ENCODE results near the gene CD58.
A peak's percentile ranks its signal among the peaks of the same experiment; 100 is the strongest.

The CD58 gene

GRCh38 chr1:116510361-116510760 lies 60.5 kb downstream of the CD58 start:
- no peak for DNase-seq

- no peak for DNase-seq
Observed at GRCh38 chr1:116508984-116509980, 61.5 kb downstream of the CD58 start.

- DNase-seq = no peak
Observed at GRCh38 chr1:116508085-116508983, 62.5 kb downstream of the CD58 start.

- no peak for DNase-seq
Observed at GRCh38 chr1:116507631-116508030, 63.2 kb downstream of the CD58 start.

- no peak for DNase-seq
Observed at GRCh38 chr1:116506132-116507004, 64.5 kb downstream of the CD58 start.

GRCh38 chr1:116504308-116505156 lies 66.3 kb downstream of the CD58 start:
- DNase-seq = peak in 25 of 51 donors; percentile 13 to 58 (median 31)

GRCh38 chr1:116503546-116504307 lies 67.1 kb downstream of the CD58 start:
- no peak for DNase-seq

GRCh38 chr1:116502671-116503314 lies 68.0 kb downstream of the CD58 start:
- DNase-seq = no peak

GRCh38 chr1:116501870-116502244 lies 69.0 kb downstream of the CD58 start:
- DNase-seq = no peak

- DNase-seq = no peak
Observed at GRCh38 chr1:116501125-116501869, 69.5 kb downstream of the CD58 start.

- peak in 38 of 51 donors; percentile 14 to 83 (median 40) for DNase-seq
Observed at GRCh38 chr1:116498789-116499628, 71.8 kb downstream of the CD58 start.

GRCh38 chr1:116497656-116498055 lies 73.2 kb downstream of the CD58 start:
- DNase-seq = peak in 1 of 51 donors; percentile 23

GRCh38 chr1:116496898-116497297 lies 73.9 kb downstream of the CD58 start:
- no peak for DNase-seq

GRCh38 chr1:116496380-116496779 lies 74.4 kb downstream of the CD58 start:
- no peak for DNase-seq

- no peak for DNase-seq
Observed at GRCh38 chr1:116495535-116495934, 75.3 kb downstream of the CD58 start.

- no peak for DNase-seq
Observed at GRCh38 chr1:116494745-116495144, 76.1 kb downstream of the CD58 start.

- no peak for DNase-seq
Observed at GRCh38 chr1:116494353-116494692, 76.5 kb downstream of the CD58 start.

Measured in hypothalamus (tissue), 51 donors.